CD4-positive, alpha-beta T cell treated with Interleukin-4 for 4 hours (primary cell): Measurements from ENCODE around the gene FBXL3.

Experiments
- DNase-seq: peaks from one replicate; pipeline ENCODE4 v3.0.0-alpha.2; 2020

The FBXL3 gene, protein sequence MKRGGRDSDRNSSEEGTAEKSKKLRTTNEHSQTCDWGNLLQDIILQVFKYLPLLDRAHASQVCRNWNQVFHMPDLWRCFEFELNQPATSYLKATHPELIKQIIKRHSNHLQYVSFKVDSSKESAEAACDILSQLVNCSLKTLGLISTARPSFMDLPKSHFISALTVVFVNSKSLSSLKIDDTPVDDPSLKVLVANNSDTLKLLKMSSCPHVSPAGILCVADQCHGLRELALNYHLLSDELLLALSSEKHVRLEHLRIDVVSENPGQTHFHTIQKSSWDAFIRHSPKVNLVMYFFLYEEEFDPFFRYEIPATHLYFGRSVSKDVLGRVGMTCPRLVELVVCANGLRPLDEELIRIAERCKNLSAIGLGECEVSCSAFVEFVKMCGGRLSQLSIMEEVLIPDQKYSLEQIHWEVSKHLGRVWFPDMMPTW

DNA sequence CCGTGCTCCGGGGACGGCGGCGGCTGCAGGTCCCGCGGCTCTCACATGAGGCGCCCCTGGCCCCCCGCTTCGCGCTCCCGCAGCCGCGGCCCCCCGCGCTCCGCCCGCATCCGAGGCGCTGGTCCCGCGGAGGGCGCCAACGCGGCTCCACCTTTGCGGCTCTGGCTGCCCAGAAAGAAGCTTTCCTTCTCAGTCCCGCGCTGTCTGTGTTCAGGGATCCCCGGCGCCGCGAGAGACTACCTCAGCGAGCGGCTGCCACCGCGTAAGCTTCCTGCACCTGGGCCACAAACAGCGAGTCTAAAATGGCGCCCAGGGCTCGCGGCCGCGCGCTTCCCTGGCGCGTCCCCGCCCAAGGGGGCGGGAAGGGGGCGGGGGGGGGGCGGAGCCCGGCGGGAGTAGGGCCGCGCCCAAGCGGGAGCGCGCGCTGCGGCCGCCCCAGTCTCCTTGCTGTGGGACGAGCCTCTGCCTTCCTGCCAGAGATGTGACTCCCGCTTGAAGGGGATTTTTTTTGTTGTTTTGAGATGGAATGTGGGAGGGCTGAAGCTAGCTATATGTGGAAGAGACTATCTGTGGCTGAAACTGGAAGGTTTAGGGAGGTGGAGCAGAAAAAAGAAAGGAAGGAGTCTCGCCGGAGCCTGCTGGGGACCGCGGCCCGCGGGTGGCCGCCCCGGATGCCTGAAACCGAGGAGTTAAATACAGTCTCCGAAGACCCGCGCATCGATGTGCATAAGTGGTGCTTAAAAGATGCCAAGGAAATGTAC, at the start of gene FBXL3:
Gene FBXL3 (minus strand): TSS at position 299 of the 761 bp plus-strand sequence. CDS start 5,299 bp downstream, outside the sequence.
- DNase-seq = peak; percentile 85

DNA sequence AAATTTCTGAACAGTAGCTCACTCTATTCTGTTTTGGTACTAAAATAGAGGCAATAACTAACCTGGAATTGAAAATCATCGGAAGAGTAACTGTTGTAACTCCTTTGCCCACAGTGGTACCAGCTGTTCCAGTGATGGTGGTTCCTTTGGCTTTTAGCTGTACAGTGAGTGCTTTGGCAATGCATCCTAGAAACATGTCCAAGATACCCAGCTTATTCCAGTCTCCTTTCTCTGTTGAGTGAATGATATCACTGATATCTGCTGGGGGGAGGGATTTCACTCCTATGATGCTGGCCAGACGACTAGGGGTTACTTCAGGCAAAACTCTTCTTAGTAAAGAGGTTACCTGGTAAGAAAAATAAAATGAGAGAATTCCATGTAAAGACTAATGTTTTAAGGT, 40.6 kb upstream of the FBXL3 start:
- DNase-seq = no peak

DNA sequence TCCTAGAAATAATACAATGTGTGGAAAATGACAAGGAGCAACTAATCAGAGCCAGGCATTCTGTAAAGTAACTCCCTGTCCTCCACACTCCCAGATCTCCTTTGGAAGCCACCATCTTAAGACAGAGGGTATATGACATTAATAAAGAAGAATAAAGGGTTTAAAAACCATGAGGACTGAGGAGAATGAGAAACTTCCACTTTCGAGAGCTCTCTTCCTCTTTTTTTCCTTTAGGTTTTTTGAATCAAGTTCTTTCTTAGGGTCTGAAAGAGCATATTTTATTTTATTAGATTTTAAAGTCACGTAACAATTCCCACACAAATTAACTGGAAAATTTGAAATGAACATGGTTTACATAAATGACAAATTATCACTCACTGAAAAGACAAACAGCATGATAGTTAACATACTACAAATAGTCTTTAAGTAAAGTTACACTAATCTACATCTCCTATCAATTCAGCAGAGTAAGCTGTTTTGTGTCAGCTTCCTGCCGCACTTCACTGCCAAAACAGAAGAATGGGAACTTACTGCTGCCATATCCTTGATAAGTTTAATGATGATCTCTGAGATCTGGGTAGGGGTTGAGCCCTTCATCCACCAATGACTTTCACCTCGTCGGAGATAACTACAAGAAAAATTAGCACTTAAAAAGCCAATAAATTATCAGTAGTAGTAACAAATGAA, 38.6 kb upstream of the FBXL3 start:
- no peak for DNase-seq

DNA sequence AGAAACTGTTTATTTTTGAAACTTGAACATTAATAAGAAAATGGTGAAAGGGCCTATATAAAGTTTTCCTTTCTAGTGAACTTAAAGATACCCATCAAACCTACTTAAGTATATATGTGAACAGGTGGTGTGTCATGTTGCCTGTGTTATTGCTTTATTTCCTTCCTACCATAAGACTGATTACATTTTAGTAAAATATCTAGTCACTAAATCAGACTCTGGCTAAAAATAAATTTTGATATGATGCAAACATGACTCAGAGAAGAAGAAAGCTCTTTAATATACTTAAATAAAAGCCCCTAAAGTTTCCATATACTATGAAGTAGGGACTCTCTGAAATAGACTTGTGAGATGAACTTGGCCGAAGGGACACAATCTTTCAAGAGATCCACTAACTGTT, 35.1 kb upstream of the FBXL3 start:
- DNase-seq = no peak

DNA sequence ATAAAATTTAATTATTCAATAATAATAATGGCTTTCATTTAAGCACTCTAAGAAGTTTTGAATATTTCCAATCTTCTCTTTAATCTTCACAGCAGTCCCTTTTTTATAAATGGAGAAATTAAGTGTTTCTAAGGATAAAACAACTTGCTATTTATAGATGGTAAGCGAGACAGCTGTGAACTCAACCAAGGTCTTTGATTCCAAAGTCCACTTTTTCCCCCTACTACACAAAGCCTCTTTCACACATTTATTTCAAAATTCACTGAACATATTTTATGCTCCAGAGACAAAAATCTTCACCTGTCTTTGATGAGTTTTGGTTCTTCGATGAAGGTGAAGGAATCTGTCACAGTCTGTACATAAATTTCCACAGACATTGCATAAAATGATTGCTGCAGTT, 34.4 kb upstream of the FBXL3 start:
- DNase-seq = no peak

DNA sequence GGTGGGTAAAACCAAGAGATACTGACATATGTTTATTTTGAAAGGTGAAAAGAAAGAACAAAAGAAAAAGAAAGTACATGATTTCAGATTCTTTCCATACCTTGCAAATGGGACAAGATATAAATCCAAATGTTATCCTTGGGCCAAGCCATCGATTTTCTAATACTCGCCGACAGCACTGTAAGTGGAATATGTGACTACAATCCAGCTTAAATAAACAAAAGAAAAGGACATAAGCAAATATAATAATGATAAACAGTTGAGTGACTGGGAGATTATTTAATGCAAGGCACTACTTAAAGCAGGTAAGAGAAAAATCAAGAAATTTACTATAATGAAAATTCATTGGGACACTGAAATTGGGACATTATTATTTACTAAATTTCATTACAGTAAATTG, 29.9 kb upstream of the FBXL3 start:
- no peak for DNase-seq

DNA sequence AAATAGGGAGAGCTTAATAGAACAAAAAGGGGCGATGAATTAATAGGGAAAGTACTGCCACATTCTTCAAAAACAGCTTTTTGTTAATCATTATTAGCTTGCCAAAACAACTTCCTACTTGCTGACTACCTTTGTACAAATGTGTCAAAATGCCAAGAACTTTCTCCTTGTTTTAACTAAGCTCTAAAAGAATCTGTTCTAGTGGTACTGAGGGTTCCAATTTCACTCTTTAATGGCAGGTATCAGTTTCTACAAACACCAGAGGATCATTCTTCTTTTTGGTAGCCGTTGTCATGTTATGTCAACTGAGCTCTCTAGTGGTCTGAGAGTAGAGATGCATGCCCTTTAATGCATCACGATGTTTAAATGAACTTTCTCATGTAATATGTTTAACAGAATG, 29.4 kb upstream of the FBXL3 start:
- DNase-seq = no peak

DNA sequence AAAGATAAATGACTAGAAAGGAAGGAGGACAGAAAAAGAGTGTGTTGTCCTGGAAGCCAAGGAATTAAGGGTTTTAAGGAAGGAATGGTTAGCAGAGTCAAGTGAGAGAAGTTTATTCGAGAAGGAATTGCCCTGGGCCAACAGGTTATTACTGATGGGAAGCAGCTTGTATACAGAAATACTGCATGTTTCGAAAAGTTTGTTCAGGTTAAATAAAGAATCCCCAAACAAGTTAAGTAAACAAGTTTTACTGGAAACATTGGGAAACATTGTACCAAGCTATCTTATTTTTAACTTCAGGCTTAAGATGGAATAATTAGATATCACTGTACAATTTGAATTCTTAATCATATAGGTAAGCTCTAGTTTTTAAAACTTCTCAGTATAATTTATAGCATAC, 28.2 kb upstream of the FBXL3 start:
- no peak for DNase-seq

DNA sequence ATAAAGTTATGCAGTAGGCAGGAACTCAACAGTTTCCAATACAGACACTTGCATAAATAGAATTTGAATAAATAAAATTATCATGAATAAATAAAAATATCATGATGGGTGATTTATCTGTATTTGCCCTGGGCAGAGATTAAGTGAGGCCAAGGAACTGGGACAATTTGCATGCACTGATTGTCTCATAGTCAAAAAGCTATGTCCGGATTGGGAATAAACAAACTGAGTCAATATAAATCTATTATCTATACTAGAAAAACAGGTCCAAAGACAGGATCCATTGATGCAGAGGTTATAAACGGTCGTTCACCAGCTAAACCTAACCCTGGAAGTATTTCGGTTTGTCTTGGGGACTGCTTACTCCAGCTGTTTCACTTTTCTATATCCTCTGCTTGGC, 26.2 kb upstream of the FBXL3 start:
- no peak for DNase-seq

DNA sequence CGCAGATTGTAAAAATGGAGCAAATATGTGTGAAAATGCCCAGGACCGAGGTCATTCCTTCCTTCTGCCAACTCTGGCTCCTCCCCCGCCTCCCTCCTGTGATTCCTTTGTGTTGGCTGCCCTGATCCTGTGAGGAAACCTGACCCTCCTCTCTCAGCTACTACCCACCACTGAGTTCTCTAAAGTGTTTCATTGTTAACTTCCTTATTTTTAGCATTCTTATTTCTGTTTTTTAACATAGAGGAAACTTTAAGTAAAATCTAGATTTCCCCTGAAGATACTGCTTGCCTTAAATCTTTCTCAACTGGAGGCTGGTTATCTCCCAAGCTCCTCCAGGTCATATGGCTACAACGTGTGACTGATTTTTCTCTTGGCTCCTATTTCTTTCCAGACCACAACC, 21.7 kb upstream of the FBXL3 start:
- no peak for DNase-seq

DNA sequence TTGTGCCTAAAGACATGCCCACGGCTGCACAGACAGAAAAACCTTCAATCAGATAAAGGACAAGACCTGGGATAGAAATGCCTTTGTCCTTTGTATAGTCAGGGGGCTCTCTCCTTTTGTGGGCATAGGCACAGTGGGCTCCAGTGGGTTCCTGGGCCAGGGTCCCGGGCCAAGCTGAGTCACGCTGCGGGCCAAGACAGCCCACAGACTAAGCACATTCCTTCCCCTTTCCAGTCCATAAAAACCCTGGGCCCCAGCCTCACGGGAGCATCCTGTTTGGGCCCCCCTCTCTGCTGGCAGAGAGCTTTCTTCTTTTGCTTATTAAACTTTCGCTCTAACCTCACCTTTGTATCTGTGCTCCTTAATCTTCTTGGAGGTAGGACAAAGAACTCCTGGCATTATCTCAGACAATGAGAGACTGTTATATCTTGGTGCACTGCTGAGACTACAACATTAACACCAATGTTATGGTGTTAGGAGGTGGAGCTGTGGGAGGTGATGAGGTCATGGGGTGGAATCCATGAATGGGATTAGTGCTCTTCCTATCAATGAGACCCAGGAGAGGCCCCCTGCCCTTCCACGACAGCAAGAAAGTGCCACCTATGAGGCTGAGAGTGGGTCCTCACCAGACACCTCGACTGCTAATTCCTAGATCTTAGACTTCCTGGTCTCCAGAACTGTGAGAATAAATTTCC, 20.8 kb upstream of the FBXL3 start:
- DNase-seq = no peak

DNA sequence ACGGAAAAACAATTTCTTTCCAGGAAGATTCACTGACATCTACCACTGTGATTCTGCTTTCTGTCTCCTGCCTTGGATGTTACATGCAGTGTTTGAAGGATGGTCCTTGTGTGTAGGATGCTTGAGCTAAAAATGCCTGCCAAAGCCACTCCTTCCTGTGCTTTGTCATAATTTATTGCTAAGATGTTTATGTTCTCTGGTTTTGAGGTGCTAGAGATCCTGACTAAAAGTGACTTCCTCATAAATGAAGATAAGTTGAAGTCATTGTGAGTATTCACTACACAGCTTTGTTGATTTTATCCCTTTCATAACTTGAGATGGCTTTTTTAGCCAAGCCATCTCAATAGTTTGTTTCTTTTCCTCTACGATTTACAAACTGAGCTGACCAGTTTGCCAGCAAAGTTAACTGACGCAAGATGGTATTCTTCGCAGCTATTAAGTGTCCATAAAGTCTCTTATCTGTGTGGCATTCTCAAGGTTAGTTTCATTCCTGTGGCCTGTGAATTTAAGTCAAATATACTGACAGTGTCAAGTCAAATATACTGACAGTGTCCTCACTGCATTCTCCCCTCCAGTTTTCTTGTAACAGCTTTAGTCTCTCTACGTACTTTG, 15.7 kb upstream of the FBXL3 start:
- DNase-seq = no peak

DNA sequence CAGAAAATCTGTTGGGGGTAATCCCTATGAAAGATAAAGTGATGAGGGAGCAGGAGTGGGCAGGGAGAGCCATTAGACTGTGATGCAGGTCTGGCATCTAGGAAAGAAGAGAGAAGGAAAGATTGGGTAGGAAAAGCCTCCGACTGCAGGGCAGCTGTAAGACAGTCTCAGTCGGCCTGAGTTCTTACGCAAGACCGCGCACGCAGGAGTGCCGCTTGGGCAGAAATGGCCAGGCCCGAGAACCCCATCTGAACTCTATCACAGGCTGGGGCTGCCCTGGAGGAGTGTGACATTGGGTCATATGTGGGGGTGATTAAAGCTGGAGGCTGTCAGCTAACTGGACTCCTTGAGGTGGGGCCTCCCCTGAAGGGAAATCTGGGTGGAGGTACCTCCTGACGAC, 13.9 kb upstream of the FBXL3 start:
- DNase-seq = no peak

DNA sequence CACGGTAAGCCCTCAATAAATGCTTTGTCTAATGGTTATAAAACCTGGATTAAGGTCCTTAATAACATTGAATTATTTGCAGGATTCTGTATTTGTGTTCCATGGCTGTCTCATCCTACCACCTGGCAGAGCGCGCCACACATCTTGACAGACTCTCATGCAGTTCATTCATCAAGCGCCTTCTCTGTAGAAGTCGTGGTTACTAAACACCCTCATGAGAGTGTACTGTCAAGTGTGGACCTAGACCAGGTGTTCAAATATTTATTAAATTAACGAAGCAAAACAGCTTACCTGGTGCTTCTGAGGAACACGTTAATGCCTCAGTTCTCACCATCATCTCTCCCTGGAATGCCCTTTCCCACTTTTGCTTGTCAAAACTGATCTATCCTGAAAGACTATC, 13.1 kb upstream of the FBXL3 start:
- DNase-seq = no peak

DNA sequence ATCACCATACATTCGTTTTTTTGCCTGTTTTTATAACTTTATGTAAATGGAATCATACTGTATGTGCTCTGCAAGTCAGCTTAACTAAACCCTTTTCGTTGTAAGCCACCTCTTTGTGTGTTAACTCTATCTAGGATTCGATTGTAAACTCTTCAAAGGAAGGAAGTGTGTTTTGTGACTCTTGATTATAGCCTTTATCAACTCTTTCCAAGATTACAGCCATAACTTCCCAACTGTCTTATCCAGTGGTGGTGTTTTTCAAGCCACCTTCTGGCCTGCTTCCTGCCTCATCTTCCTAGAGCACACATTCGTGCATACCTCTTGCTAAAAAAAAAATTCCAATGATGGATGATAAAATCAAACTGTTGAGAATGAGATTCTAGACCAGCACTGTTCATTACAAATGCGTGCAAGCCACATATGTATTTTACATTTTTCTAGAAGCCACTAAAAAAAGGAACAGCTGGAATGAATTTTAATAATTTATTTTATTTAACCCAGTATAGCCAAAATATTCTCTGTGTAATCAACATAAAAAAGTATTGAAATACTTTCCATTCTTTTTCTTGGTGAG, 12.0 kb upstream of the FBXL3 start:
- no peak for DNase-seq

DNA sequence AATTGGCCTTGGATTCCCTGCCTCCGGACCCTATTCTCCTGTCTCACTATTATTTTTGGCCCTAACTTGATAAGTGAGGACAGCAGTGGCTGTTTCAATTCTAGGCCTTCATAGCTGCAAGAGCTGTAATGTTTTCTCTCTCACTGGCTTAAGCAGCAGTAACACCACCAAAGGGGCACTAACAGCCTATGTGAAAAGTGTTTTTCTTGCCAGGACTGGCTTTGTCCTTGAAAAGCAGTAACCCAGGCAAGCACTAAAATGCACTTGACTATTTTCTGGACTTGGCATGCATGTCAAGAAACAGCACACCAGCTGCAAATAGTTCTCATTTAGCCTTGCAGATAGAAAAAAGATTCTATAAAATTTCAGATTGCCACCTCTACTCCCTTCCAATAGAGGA, 9.3 kb upstream of the FBXL3 start:
- DNase-seq = no peak

DNA sequence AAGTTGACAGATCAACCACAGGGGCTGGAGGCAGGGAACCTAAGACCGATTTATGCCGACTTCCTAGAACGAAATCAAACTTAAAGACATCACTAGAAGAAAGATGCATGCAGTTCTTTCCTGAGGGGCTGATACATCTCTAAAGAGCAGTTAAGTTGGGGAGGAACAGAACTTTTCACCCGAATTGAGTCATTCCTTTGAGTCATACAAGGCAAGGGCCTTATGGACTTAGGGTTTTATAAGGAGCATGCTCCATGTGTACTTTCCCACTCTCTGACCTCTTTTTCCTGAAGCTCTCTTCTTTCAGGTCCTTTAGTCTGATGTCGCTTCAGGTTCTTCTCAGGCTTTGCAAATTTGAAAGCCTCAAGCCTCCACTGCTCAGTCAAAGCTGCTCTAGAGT, 7.9 kb upstream of the FBXL3 start:
- DNase-seq = no peak

DNA sequence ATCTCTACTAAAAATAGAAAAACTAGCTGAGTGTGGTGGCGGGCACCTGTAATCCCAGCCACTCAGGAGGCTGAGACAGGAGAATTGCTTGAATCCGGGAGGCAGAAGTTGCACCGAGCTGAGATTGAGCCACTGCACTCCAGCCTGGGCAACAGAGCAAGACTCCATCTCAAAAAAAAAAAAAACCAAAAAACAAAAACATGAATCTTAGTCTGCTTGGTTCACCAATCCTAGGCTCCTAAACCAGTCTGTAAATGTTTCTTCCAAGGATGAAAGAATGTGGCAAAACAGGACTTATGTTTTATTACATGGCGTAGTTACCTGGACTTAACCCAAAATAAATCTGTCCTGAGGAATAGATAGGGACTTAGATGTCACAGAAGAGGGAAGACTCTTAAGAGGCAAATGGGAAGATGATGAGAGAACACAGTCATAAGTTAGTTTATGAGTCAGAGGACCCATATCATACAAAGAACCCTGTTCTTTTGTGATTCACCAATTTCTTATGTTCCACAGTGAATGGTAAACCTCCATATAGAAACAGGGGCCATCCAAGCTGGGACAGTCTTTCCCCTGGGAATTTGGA, 6.9 kb upstream of the FBXL3 start:
- no peak for DNase-seq

DNA sequence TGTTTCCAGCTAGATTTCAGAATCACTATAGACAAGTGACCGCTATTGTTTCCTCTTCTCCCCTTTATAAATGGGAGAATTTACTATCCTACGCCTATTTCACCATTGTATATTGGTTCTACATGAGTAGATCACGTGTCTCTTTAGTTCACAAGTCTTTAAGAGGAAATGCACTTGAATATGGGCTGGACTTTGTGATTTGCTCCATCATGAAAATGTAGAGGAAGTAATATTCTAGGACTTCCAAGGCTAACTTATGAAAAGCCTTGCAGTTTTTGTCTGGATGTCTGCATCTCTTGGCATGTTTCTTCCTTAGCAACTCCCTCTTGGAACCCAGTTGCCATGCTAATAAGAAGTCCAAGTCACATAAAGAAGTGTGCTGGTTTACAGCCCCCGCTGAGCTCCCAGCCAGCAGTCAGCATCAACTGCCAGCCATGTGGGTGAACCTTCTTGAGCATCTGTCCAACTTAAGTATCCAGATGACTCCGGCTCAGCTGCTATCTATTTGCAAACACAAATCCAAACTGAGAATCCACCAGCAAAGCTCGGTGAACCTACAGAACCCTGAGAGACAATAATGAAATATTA, 4.8 kb upstream of the FBXL3 start:
- DNase-seq = no peak

DNA sequence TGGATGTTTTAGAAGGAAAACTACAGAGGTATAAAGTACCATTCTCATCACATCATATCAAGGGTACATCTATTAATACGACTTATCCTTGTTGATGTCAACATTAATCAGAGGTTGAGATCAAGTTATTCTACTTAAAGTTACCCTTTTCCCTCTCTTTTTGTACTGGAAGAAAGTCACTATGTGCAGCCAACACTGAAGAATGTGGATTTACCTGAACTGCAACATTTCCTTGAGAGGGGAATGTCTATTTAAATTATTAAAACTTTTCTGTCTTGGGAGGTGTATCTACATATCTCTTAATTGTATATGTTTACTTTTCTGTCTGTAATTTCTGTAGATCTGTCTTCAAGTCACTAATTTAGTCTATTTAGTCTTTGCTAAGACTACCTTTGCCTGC, 2.5 kb upstream of the FBXL3 start:
- DNase-seq = no peak

DNA sequence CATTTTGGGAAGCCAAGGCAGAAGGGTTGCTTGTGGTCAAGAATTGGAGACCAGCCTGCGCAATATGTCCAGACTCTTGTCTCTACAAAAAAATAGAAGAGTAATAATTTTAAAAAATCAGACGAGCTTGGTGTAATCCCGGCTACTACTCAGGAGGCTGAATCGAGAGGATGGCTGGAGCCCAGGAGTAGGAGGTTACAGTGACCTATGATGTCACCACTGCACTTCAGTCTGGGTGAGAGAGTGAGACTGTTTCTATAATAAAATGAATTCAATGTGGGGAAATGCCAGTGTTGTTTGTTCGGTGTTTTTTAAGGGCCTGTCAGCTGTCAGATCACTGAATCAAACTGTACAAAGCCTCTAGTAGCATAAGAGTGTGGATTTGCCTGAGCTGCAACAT, 1.2 kb upstream of the FBXL3 start:
- DNase-seq = no peak
